ENCODE results near the gene MS4A10. TPM values are rescaled to one million over a fixed set of nuclear protein-coding genes. Genes with fewer than 3 reads are reported as not detected.

Gene MS4A10
- total and polyA plus RNA-seq, 9 donors, result 0.36 TPM; not detected in 8

DNA sequence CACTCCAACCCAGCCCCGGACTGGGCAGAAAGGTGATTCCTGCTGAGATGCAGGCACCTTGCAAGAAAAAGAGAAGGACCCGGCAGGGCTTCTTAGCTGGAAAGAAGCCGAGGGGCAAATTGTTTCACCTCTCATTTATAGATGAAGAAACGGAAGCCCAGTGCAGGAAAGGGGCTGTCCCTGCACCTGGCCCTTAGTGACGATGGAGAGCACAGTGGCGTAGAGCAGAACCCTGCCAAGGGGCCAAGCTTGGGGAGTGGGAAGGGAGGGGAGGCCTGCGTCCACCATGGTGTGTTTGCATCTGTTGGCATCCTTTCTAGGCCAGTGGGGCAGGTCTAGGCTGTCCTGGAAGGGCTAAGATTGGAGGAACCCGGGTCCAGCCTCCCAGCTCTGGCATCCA lies 36.3 kb upstream of the MS4A10 start:
- TF ChIP-seq, protein P1, sequence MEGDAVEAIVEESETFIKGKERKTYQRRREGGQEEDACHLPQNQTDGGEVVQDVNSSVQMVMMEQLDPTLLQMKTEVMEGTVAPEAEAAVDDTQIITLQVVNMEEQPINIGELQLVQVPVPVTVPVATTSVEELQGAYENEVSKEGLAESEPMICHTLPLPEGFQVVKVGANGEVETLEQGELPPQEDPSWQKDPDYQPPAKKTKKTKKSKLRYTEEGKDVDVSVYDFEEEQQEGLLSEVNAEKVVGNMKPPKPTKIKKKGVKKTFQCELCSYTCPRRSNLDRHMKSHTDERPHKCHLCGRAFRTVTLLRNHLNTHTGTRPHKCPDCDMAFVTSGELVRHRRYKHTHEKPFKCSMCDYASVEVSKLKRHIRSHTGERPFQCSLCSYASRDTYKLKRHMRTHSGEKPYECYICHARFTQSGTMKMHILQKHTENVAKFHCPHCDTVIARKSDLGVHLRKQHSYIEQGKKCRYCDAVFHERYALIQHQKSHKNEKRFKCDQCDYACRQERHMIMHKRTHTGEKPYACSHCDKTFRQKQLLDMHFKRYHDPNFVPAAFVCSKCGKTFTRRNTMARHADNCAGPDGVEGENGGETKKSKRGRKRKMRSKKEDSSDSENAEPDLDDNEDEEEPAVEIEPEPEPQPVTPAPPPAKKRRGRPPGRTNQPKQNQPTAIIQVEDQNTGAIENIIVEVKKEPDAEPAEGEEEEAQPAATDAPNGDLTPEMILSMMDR (IDR thresholded peaks at IDR 0.05), result no peak
- TF ChIP-seq POLR2A (IDR thresholded peaks at IDR 0.05) (no peak), EP300 (IDR thresholded peaks at IDR 0.05) (no peak)
- H3K36me3 ChIP-seq, result no peaks in the 10 kb centered on the region
- no peak for DNase-seq
- H3K4me3 ChIP-seq, result no peak overlapping the region
- intact Hi-C loops (cut with DNase I), result no loop called here
- H3K9me3 ChIP-seq, result no peaks in the 10 kb centered on the region
- no peak overlapping the region for H3K27ac ChIP-seq
- no peaks in the 10 kb centered on the region for H3K27me3 ChIP-seq
- no peaks in the 10 kb centered on the region for H3K4me1 ChIP-seq (ENCODE audit: insufficient read depth)
- 74 to 86% (median 82%) methylated on average over 8 of the region's 8 CpGs for WGBS, 3 donors

DNA sequence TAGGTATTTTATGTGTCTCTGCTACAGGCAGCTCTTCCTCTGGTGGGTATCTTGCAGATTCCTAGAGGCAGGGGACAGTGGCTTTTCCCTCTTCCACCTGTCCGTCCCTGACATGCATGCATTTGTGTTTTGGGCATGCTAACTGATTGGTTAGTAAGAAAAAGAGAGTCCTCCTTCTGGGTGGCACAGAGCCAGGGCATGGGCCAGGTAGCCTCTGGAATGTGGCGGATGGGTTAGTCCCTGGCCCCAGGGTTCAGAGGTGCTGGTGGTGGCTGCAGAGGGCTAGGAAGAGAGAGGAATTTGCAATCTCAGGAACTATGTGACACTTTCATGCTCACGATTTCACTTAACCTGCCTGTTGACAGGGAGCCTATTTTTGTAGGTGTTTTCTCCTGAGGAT lies 34.2 kb upstream of the MS4A10 start:
- TF ChIP-seq EP300 (IDR thresholded peaks at IDR 0.05), result no peak
- TF ChIP-seq POLR2A (IDR thresholded peaks at IDR 0.05), result no peak
- TF ChIP-seq, protein P1 (IDR thresholded peaks at IDR 0.05), result no peak
- H3K9me3 ChIP-seq, result no peaks in the 10 kb centered on the region
- no peaks in the 10 kb centered on the region for H3K4me1 ChIP-seq (ENCODE audit: insufficient read depth)
- no peak for DNase-seq
- H3K27ac ChIP-seq, result no peak overlapping the region
- H3K27me3 ChIP-seq, result no peaks in the 10 kb centered on the region
- H3K4me3 ChIP-seq, result no peak overlapping the region
- WGBS, 3 donors, result 61 to 74% (median 74%) methylated on average over 3 of the region's 3 CpGs
- H3K36me3 ChIP-seq, result no peaks in the 10 kb centered on the region
- intact Hi-C loops (cut with DNase I), result no loop called here

DNA sequence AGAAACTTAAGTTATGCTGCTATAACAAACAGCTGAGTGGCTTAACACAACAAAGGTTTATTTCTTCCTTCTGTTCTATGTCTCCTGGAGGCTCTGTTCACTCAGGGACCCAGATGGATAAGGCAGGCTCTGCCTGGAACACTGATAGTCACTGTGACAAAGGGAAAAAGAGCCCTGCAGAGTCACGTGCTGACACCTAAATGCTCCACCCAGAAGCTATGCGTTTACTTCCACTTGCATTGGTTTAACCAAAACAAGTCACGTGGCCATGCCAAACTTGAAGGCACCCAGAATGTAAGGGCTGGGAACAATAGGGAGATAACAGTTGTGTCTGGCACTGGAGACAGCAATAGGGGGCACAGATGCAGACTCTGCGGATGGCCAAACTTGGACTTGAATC lies 31.8 kb upstream of the MS4A10 start:
- Histone ChIP-seq H3K27me3 (no peaks in the 10 kb centered on the region), H3K4me3 (no peak overlapping the region), H3K36me3 (no peaks in the 10 kb centered on the region), H3K27ac (no peak overlapping the region), H3K4me1 (ENCODE audit: insufficient read depth) (no peaks in the 10 kb centered on the region), H3K9me3 (no peaks in the 10 kb centered on the region)
- TF ChIP-seq EP300 (IDR thresholded peaks at IDR 0.05), result no peak
- intact Hi-C loops (cut with DNase I), result no loop called here
- 49 to 78% (median 65%) methylated on average over 4 of the region's 4 CpGs for WGBS, 3 donors
- DNase-seq, result no peak

DNA sequence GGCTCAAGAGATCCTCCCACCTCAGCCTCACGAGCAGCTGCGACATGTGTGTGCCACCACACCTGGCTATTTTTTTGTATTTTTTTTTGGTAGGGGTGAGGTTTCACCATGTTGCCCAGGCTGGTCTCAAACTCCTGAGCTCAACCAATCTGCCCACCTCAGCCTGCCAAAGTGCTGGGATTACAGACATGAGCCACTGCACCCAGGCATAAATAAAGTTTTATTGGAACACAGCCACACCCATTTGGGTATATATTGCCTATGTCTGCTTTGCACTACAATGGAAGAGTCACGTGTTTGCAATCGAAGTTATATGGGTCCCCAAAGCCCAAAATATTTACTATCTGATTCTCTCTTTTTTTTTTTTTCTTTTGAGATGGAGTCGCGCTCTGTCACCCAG lies 30.2 kb upstream of the MS4A10 start:
- DNase-seq, result no peak
- 75 to 87% (median 85%) methylated on average over 6 of the region's 6 CpGs for WGBS, 3 donors

DNA sequence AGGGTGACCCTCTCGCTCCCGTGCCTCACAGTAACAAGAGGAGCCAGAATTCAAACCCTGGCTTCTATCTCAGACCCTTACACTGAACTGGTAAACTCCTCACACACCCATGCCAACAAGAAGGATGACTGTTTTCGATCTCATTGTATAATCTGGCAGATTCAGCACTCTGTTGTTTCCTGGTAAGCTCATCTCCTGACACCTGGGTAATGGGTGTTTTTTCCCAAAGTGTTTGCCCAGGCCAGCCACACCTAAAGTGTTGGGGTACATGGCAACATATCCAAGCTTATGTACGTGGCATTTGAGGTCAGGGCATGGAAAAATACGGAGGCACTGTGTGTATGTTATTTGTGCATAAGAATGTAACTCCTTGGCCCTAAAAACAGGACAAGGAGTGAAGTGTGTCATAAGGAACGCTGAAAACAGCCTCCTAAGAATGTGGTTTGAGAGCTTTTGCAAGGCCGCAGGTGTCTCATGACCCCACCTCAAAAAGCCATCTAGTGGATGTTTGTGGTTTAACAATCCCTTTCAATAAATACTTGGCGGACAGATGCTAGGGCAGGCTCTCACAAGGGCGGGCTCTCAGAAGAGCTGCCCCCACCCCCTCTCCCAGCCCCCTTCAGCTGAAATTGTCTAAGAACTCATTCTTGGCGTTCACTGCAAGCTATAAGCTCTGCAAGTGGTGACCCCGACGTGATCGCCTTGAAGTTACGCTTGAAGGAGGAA lies 28.7 kb upstream of the MS4A10 start, which contains the start of gene MS4A15:
Gene MS4A15, plus strand, starts transcription at position 561 of the 726 bp plus-strand sequence. CDS start 6,867 bp downstream, outside the sequence.
- Histone ChIP-seq H3K9me3 (no peaks in the 10 kb centered on the region), H3K4me3 (no peak within 1 kb of the TSS), H3K36me3 (no peaks in the 10 kb centered on the region), H3K27ac (no peak within 1 kb of the TSS), H3K4me1 (ENCODE audit: insufficient read depth) (no peaks in the 10 kb centered on the region), H3K27me3 (no peaks in the 10 kb centered on the region)
- DNase-seq, result no peak
- intact Hi-C loops (cut with DNase I), result no loop called here
- 58 to 84% (median 74%) methylated on average over 14 of the region's 14 CpGs for WGBS, 3 donors
- TF ChIP-seq, protein P1 (IDR thresholded peaks at IDR 0.05), result no peak
- TF ChIP-seq POLR2A (IDR thresholded peaks at IDR 0.05), result no peak

More for the DNA sequence above, 30.2 kb upstream of the MS4A10 start:
- TF ChIP-seq, protein P1 (IDR thresholded peaks at IDR 0.05), result no peak
- no peak for TF ChIP-seq EP300 (IDR thresholded peaks at IDR 0.05)
- no peak for TF ChIP-seq POLR2A (IDR thresholded peaks at IDR 0.05)
- no peaks in the 10 kb centered on the region for H3K27me3 ChIP-seq
- no peak overlapping the region for H3K27ac ChIP-seq
- no peaks in the 10 kb centered on the region for H3K9me3 ChIP-seq
- no peak overlapping the region for H3K4me3 ChIP-seq
- no peaks in the 10 kb centered on the region for H3K36me3 ChIP-seq
- H3K4me1 ChIP-seq (ENCODE audit: insufficient read depth), result no peaks in the 10 kb centered on the region
- intact Hi-C loops (cut with DNase I), result no loop called here
